GM13976 (cell line): Measurements from ENCODE around the gene KIDINS220.

ENCODE experiments used
- DNase-seq: peaks from one replicate; pipeline ENCODE4 v3.0.0; 2012; ENCODE audit warnings: low spot score
- CTCF ChIP-seq: IDR thresholded peaks from 2 replicates; pipeline ENCODE4 v1.5.1; 2012; ENCODE audit warnings: borderline replicate concordance, mild to moderate bottlenecking; ENCODE audit not compliant: insufficient read depth; ENCODE audit errors: extremely low read depth, missing control alignments, control extremely low read depth
- in situ Hi-C: fragments of 300-500 bp; cut with MboI; formaldehyde crosslinking; loops from one replicate; pipeline ENCODE4 v1.12.0; 2022; ENCODE audit warnings: low sequenced_read_pairs, mixed read lengths, inconsistent platforms; ENCODE audit not compliant: unreplicated experiment

The KIDINS220 gene

GRCh38 chr2:8877894-8878293 lies 40.5 kb upstream of the KIDINS220 start:
- no peak for DNase-seq
- TF ChIP-seq CTCF, result no peak
- in situ Hi-C loops, result no loop called here

GRCh38 chr2:8877332-8877731 lies 39.9 kb upstream of the KIDINS220 start:
- no peak for TF ChIP-seq CTCF
- in situ Hi-C loops, result no loop called here
- DNase-seq, result no peak

DNA sequence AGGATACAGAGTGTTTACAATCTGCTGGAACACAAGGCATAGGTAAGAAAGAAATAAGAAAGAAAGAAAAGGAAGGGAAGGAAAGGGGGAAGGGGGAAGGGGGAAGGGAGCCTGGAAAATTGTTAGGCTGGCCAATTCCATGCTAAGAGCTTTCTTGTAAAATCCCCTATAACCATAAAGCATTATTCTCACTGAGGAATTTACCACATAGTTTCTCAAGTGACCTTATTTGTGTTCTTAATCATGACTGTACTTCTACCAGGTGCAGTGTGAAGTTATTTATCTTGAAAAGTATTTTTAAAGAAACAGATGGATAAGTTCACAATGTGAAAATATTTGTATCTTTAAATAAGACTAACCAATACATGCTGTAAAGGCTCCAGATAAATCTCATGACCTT lies 39.2 kb upstream of the KIDINS220 start:
- TF ChIP-seq CTCF, result no peak
- in situ Hi-C loops, result no loop called here
- no peak for DNase-seq

DNA sequence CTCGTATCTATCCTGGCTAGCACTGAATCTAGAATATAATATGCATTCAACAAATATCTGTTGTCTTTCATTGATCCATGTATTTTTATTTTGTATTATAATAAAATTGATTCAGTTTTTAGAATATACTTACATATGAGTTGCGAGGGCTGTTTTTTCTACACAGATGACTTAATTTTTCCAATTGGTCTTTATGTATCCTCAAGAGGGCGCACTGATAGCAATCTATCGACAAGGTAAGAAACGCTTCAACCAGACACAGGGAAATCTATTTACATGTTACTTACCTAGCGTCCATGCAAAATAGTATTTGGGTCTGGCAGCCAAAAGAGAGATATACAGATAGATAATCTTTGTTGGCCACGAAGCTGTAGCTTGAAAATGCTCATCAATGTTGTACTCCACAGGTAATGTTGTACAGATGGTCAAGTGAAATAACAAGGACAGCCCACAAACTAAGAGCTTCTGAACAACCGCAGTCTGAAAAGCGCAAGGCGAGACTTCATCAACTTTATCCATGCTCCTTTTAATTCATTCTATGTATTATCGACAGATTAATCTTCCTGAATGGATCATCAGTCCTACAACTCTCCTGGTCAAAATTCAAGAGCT lies 35.5 kb upstream of the KIDINS220 start:
- in situ Hi-C loops, result no loop called here
- peak; percentile 28 for TF ChIP-seq CTCF
- peak; percentile 55 for DNase-seq

DNA sequence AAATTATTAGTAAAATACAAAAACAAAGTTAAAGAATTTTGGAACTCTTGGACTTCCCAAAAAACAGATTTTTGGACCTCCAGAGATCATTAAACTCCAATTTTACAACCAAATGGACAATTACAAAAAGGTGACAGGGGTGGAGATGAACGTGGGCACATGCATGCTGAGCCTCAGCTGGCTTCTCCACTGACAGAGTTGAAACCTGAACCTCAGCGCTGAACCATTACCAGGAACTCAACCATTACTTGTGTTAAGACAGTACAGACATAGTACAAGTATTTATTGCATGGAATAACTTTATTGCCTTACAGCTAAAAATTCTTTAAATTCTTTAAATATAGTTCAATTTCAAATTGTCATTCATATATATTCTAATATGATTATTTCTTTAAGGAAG lies 33.0 kb upstream of the KIDINS220 start:
- no peak for TF ChIP-seq CTCF
- in situ Hi-C loops, result no loop called here

GRCh38 chr2:8867363-8867762 lies 29.9 kb upstream of the KIDINS220 start:
- TF ChIP-seq CTCF, result no peak
- in situ Hi-C loops, result no loop called here
- DNase-seq, result no peak

More for the DNA sequence above, 33.0 kb upstream of the KIDINS220 start:
- no peak for DNase-seq
